HEK293T (cell line): Measurements from ENCODE around the gene ARPC4.

Source experiments
- ARNT ChIP-seq: fragments of 450-650 bp; IDR thresholded peaks from 2 replicates; pipeline ENCODE4 v1.6.1; 2017; ENCODE audit warnings: mild to moderate bottlenecking
- BHLHE40 ChIP-seq: fragments of 450-650 bp; IDR thresholded peaks from 2 replicates; pipeline ENCODE4 v1.6.1; 2016; ENCODE audit warnings: mild to moderate bottlenecking, moderate library complexity, borderline replicate concordance
- CTBP1 ChIP-seq: fragments of 450-650 bp; IDR thresholded peaks from 2 replicates; pipeline ENCODE4 v1.6.1; 2016; ENCODE audit warnings: borderline replicate concordance
- ELF4 ChIP-seq: fragments of 450-650 bp; IDR thresholded peaks from 2 replicates; pipeline ENCODE4 v1.6.1; 2017; ENCODE audit warnings: antibody characterized with exemption
- FOXK2 ChIP-seq: fragments of 450-650 bp; IDR thresholded peaks from 2 replicates; pipeline ENCODE4 v1.6.1; 2016; ENCODE audit warnings: mild to moderate bottlenecking
- FOXM1 ChIP-seq: fragments of 450-650 bp; IDR thresholded peaks from 2 replicates; pipeline ENCODE4 v1.6.1; 2017; ENCODE audit warnings: mild to moderate bottlenecking, borderline replicate concordance
- HDGF ChIP-seq: fragments of 450-650 bp; IDR thresholded peaks from 2 replicates; pipeline ENCODE4 v1.6.1; 2017; ENCODE audit warnings: antibody characterized with exemption, borderline replicate concordance
- LEF1 ChIP-seq: fragments of 450-650 bp; IDR thresholded peaks from 2 replicates; pipeline ENCODE4 v1.6.1; 2017; ENCODE audit warnings: mild to moderate bottlenecking, borderline replicate concordance
- NFRKB ChIP-seq: fragments of 450-650 bp; IDR thresholded peaks from 2 replicates; pipeline ENCODE4 v1.6.1; 2016; ENCODE audit warnings: mild to moderate bottlenecking, moderate library complexity
- PKNOX1 ChIP-seq: fragments of 450-650 bp; IDR thresholded peaks from 2 replicates; pipeline ENCODE4 v1.6.1; 2016
- SP1 ChIP-seq: fragments of 450-650 bp; IDR thresholded peaks from 2 replicates; pipeline ENCODE4 v1.6.1; 2017
- SUZ12 ChIP-seq: fragments of 450-650 bp; IDR thresholded peaks from 2 replicates; pipeline ENCODE4 v1.6.1; 2016; ENCODE audit warnings: mild to moderate bottlenecking
- ZNF384 ChIP-seq: fragments of 450-650 bp; IDR thresholded peaks from 2 replicates; pipeline ENCODE4 v1.6.1; 2016

GRCh38 chr3:9776896-9777693, 15.8 kb upstream of the ARPC4 start:
- no peak for TF ChIP-seq SUZ12
- no peak for TF ChIP-seq NFRKB
- no peak for TF ChIP-seq BHLHE40
- TF ChIP-seq FOXM1 = no peak
- TF ChIP-seq PKNOX1 = no peak
- TF ChIP-seq FOXK2 = no peak
- TF ChIP-seq SP1 = no peak
- no peak for TF ChIP-seq LEF1
- no peak for TF ChIP-seq ZNF384
- TF ChIP-seq ARNT = no peak
- no peak for TF ChIP-seq CTBP1
- TF ChIP-seq HDGF = no peak
- TF ChIP-seq ELF4 = no peak
